ENCODE results near the gene KCNAB1. TPM values are rescaled to one million over a fixed set of nuclear protein-coding genes. Genes with fewer than 3 reads are reported as not detected.
"Not testable (repeated sequence)": the region's sequence is repeated elsewhere in the genome, so short reads cannot be mapped to it uniquely, and the experiment has no call there.

Gene KCNAB1
- 2.5 TPM for polyA plus RNA-seq
- long read RNA-seq, donor 1, partial matches to known transcripts: 23 of 114 reads
- long read RNA-seq, donor 1, other reads (novel, unspliced or antisense): 91 of 114 reads
- long read RNA-seq, donor 2: 0 reads
- long read RNA-seq, donor 3: 0 reads
- long read RNA-seq, donor 4: 0 reads
- long read RNA-seq, donor 5: 0 reads
- long read RNA-seq, donor 6, full-length matches to known transcripts: 2 of 227 reads
- long read RNA-seq, donor 6, partial matches to known transcripts: 51 of 227 reads
- long read RNA-seq, donor 6, other reads (novel, unspliced or antisense): 174 of 227 reads
- long read RNA-seq, donor 7: 0 reads
- long read RNA-seq, donor 8: 0 reads
- long read RNA-seq, donor 9: 0 reads
- long read RNA-seq, donor 10: 0 reads
- long read RNA-seq, donor 11: 0 reads

DNA sequence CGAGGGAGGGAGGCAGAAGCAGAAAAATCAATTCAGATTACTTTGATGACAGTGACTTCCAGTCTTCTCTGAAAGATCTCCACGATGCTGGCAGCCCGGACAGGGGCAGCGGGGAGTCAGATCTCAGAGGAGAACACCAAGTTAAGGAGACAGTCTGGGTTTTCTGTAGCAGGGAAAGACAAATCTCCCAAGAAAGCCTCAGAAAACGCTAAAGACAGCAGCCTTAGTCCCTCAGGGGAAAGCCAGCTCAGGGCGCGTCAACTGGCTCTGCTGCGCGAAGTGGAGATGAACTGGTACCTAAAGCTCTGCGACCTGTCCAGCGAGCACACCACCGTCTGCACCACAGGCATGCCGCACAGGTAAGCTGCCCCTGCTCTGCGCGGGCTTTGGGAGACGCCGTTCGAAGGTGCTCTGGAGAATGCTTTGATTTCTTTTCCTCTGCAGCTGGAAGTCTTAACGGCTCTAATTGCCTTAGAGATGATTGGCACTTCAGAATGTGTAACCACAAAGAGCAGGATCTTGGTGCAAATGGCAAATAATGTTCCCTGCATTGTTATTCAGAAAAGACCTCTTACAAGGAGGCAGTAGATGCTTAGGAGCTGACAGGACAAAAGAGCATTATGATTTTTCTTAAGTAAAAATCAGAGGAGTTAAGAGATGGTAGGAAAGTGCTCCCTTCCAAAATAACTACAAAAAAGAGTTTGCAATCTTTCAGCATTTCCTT lies at the start of gene KCNAB1:
TSS of gene KCNAB1 (plus strand) at position 51 of the 724 bp plus-strand sequence.
- Histone ChIP-seq H3K4me1 (ENCODE audit: control insufficient read depth, insufficient read depth, low read length) (no peaks in the 10 kb centered on the region), H3K27ac (ENCODE audit: low read length) (no peak within 1 kb of the TSS), H3K9me3 (ENCODE audit: control insufficient read depth, low read depth, low read length) (no peaks in the 10 kb centered on the region), H3K36me3 (ENCODE audit: control insufficient read depth, insufficient read depth, low read length) (no peaks in the 10 kb centered on the region), H3K4me3 (ENCODE audit: low read length) (no peak within 1 kb of the TSS), H3K27me3 (ENCODE audit: control insufficient read depth, insufficient read depth, low read length) (peaks cover 12% of the 10 kb centered on the region)
- no CpG with 5 or more reads among the region's 19 CpGs for WGBS (ENCODE audit: insufficient coverage, low lambda C conversion rate)
- DNase-seq: no peak

GRCh38 chr3:156071031-156071430 lies 49.3 kb upstream of the KCNAB1 start:
- no peak for DNase-seq
- Histone ChIP-seq H3K36me3 (ENCODE audit: control insufficient read depth, insufficient read depth, low read length) (no peaks in the 10 kb centered on the region), H3K9me3 (ENCODE audit: control insufficient read depth, low read depth, low read length) (peaks cover 5% of the 10 kb centered on the region), H3K27ac (ENCODE audit: low read length) (no peak overlapping the region), H3K4me1 (ENCODE audit: control insufficient read depth, insufficient read depth, low read length) (no peaks in the 10 kb centered on the region), H3K27me3 (ENCODE audit: control insufficient read depth, insufficient read depth, low read length) (no peaks in the 10 kb centered on the region), H3K4me3 (ENCODE audit: low read length) (no peak overlapping the region)
- WGBS (ENCODE audit: insufficient coverage, low lambda C conversion rate): 100% methylated on average over 1 of the region's 1 CpG

DNA sequence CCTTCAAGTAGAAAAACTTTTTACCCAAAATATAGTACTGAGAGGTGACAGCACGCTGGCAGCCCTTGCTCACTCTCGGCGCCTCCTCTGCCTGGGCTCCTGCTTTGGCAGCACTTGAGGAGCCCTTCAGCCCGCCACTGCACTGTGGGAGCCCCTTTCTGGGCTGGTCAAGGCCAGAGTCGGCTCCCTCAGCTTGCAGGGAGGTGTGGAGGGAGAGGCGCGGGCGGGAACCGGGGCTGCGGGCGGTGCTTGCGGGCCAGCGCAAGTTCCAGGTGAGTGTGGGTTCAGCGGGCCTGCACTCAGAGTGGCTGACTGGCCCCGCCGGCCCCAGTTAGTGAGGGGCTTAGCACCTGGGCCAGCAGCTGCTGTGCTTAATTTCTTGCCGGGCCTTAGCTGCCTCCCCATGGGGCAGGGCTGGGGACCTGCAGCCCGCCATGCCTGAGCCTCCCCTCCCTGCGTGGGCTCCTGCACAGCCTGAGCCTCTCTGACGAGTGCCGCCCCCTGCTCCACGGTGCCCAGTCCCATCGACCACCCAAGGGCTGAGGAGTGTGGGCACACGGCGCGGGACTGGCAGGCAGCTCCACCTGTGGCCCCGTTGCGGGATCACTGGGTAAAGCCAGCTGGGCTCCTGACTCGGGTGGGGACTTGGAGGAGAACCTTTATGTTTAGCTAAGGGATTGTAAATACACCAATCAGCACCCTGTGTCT lies 47.3 kb upstream of the KCNAB1 start:
- H3K27me3 ChIP-seq (ENCODE audit: control insufficient read depth, insufficient read depth, low read length): not testable (repeated sequence)
- no CpG with 5 or more reads among the region's 29 CpGs for WGBS (ENCODE audit: insufficient coverage, low lambda C conversion rate)

DNA sequence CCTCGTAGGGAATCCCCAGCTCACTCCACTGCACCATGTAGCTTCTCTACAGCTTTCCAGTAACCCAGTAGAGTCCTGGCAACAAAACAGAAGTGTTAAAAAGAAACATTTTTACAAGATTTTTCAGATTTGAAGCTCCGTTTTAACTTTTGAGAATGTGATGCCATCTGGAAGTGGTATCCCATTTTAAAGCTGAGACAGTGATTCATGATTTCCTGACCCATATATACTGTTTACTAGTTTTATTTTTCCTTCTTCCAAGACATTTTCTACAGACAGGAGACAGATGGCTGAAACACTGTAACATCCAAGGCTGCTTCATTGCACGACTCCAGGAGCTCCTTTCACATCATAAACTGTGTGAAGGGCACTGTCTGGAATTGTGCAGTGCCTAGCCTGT lies 30.3 kb upstream of the KCNAB1 start:
- no peak for DNase-seq
- Histone ChIP-seq H3K4me1 (ENCODE audit: control insufficient read depth, insufficient read depth, low read length) (no peaks in the 10 kb centered on the region), H3K4me3 (ENCODE audit: low read length) (no peak overlapping the region), H3K27ac (ENCODE audit: low read length) (no peak overlapping the region), H3K27me3 (ENCODE audit: control insufficient read depth, insufficient read depth, low read length) (peaks cover 2% of the 10 kb centered on the region), H3K9me3 (ENCODE audit: control insufficient read depth, low read depth, low read length) (peaks cover 2% of the 10 kb centered on the region), H3K36me3 (ENCODE audit: control insufficient read depth, insufficient read depth, low read length) (no peaks in the 10 kb centered on the region)
- 100% methylated on average over 1 of the region's 3 CpGs for WGBS (ENCODE audit: insufficient coverage, low lambda C conversion rate)

More for the DNA sequence above, 47.3 kb upstream of the KCNAB1 start:
- DNase-seq; H3K9me3 ChIP-seq (ENCODE audit: control insufficient read depth, low read depth, low read length); H3K36me3 ChIP-seq (ENCODE audit: control insufficient read depth, insufficient read depth, low read length); H3K4me1 ChIP-seq (ENCODE audit: control insufficient read depth, insufficient read depth, low read length); H3K27ac ChIP-seq (ENCODE audit: low read length); H3K4me3 ChIP-seq (ENCODE audit: low read length): not testable (repeated sequence)

DNA sequence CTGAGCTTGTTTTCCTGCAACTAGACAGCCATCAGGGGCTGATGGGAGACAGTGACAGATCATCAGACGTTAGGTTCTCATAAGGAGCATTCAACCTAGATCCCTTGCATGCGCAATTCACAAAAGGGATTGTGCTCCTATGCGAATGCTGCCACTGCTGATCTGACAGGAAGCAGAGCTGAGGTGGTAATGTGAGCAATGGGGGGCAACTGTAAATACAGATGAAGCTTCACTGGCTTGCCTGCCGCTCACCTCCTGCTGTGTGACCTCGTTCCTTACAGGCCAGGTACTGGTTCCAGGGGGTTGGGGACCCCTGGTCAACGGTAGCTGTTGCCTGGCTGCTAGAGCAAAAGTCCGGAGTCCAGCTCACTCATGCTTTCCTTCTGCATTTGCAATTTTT lies 26.4 kb upstream of the KCNAB1 start:
- H3K36me3 ChIP-seq (ENCODE audit: control insufficient read depth, insufficient read depth, low read length): no peaks in the 10 kb centered on the region
- no peaks in the 10 kb centered on the region for H3K4me1 ChIP-seq (ENCODE audit: control insufficient read depth, insufficient read depth, low read length)
- H3K9me3 ChIP-seq (ENCODE audit: control insufficient read depth, low read depth, low read length): no peaks in the 10 kb centered on the region
- no peak overlapping the region for H3K4me3 ChIP-seq (ENCODE audit: low read length)
- no peak overlapping the region for H3K27ac ChIP-seq (ENCODE audit: low read length)
- DNase-seq: no peak
- WGBS (ENCODE audit: insufficient coverage, low lambda C conversion rate): no CpG with 5 or more reads among the region's 7 CpGs
- H3K27me3 ChIP-seq (ENCODE audit: control insufficient read depth, insufficient read depth, low read length): peaks cover 2% of the 10 kb centered on the region

DNA sequence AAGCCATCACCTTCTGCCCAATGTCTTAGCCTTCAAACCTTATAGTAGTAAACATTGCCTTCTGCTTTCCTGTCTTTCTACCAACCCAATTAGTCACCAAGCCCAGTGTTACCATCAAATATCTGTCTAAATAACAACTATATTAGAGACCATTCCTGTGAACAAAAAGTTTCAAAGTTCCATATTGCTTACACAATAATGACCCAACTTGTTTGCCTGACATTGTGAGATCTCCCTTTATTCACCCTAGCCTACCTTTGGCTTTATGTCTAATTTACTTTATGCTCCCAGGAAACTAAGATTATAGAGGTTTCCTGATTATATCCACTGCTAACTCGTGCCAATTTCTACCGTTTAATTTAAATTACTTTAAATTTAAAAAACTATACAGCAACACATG lies 26.0 kb upstream of the KCNAB1 start:
- WGBS (ENCODE audit: insufficient coverage, low lambda C conversion rate): 94% methylated on average over 2 of the region's 2 CpGs
- H3K27me3 ChIP-seq (ENCODE audit: control insufficient read depth, insufficient read depth, low read length): peaks cover 2% of the 10 kb centered on the region

GRCh38 chr3:156095652-156096051 lies 24.7 kb upstream of the KCNAB1 start:
- H3K27me3 ChIP-seq (ENCODE audit: control insufficient read depth, insufficient read depth, low read length); H3K9me3 ChIP-seq (ENCODE audit: control insufficient read depth, low read depth, low read length); H3K27ac ChIP-seq (ENCODE audit: low read length); DNase-seq; H3K4me1 ChIP-seq (ENCODE audit: control insufficient read depth, insufficient read depth, low read length); H3K36me3 ChIP-seq (ENCODE audit: control insufficient read depth, insufficient read depth, low read length); H3K4me3 ChIP-seq (ENCODE audit: low read length): not testable (repeated sequence)
- WGBS (ENCODE audit: insufficient coverage, low lambda C conversion rate): 100% methylated on average over 2 of the region's 4 CpGs

More for the DNA sequence above, 26.0 kb upstream of the KCNAB1 start:
- H3K27ac ChIP-seq (ENCODE audit: low read length): no peak overlapping the region
- DNase-seq: no peak
- no peaks in the 10 kb centered on the region for H3K4me1 ChIP-seq (ENCODE audit: control insufficient read depth, insufficient read depth, low read length)
- no peak overlapping the region for H3K4me3 ChIP-seq (ENCODE audit: low read length)
- H3K36me3 ChIP-seq (ENCODE audit: control insufficient read depth, insufficient read depth, low read length): no peaks in the 10 kb centered on the region
- H3K9me3 ChIP-seq (ENCODE audit: control insufficient read depth, low read depth, low read length): no peaks in the 10 kb centered on the region

- H3K36me3 ChIP-seq (ENCODE audit: control insufficient read depth, insufficient read depth, low read length): no peaks in the 10 kb centered on the region
- no peaks in the 10 kb centered on the region for H3K4me1 ChIP-seq (ENCODE audit: control insufficient read depth, insufficient read depth, low read length)
- H3K27me3 ChIP-seq (ENCODE audit: control insufficient read depth, insufficient read depth, low read length): peaks cover 2% of the 10 kb centered on the region
- no CpG with 5 or more reads among the region's 4 CpGs for WGBS (ENCODE audit: insufficient coverage, low lambda C conversion rate)
- H3K4me3 ChIP-seq (ENCODE audit: low read length): no peak overlapping the region
- H3K9me3 ChIP-seq (ENCODE audit: control insufficient read depth, low read depth, low read length): no peaks in the 10 kb centered on the region
- no peak overlapping the region for H3K27ac ChIP-seq (ENCODE audit: low read length)
- DNase-seq: no peak
These were observed 21.8 kb upstream of the KCNAB1 start for GRCh38 chr3:156098437-156099035.

- not testable (repeated sequence) for H3K4me1 ChIP-seq (ENCODE audit: control insufficient read depth, insufficient read depth, low read length); H3K9me3 ChIP-seq (ENCODE audit: control insufficient read depth, low read depth, low read length); H3K27me3 ChIP-seq (ENCODE audit: control insufficient read depth, insufficient read depth, low read length); H3K4me3 ChIP-seq (ENCODE audit: low read length); H3K27ac ChIP-seq (ENCODE audit: low read length); DNase-seq; H3K36me3 ChIP-seq (ENCODE audit: control insufficient read depth, insufficient read depth, low read length)
- no CpG with 5 or more reads among the region's 27 CpGs for WGBS (ENCODE audit: insufficient coverage, low lambda C conversion rate)
These were observed 21.0 kb upstream of the KCNAB1 start for GRCh38 chr3:156099348-156099747.

- no CpG with 5 or more reads among the region's 9 CpGs for WGBS (ENCODE audit: insufficient coverage, low lambda C conversion rate)
- H3K4me3 ChIP-seq (ENCODE audit: low read length); H3K36me3 ChIP-seq (ENCODE audit: control insufficient read depth, insufficient read depth, low read length); H3K27me3 ChIP-seq (ENCODE audit: control insufficient read depth, insufficient read depth, low read length); DNase-seq; H3K27ac ChIP-seq (ENCODE audit: low read length); H3K9me3 ChIP-seq (ENCODE audit: control insufficient read depth, low read depth, low read length); H3K4me1 ChIP-seq (ENCODE audit: control insufficient read depth, insufficient read depth, low read length): not testable (repeated sequence)
These were observed 20.4 kb upstream of the KCNAB1 start for GRCh38 chr3:156099984-156100383.

All from large intestine (tissue), 12 donors.